Measurements from ENCODE around the gene LITAFD. TPM values are rescaled to one million over a fixed set of nuclear protein-coding genes. Genes with fewer than 3 reads are reported as not detected.
A peak's percentile ranks its signal among the peaks of the same experiment; 100 is the strongest.

Gene LITAFD
- total and polyA plus RNA-seq, 2 experiments from 2014 or later = 0.43 TPM; not detected in 1

GRCh38 chr16:8905795-8906591, 23.8 kb downstream of the LITAFD start:
- Histone ChIP-seq H3K4me3 (no peak overlapping the region), H3K27ac (no peak overlapping the region), H3K27me3 (no peaks in the 10 kb centered on the region), H3K9me3 (ENCODE audit: low read depth) (no peaks in the 10 kb centered on the region), H3K36me3 (peaks cover 59% of the 10 kb centered on the region), H3K4me1 (ENCODE audit: low read depth) (no peaks in the 10 kb centered on the region)
- no peak for DNase-seq (ENCODE audit: low read depth in 1 of 2, low spot score in 1 of 2)
- TF ChIP-seq CTCF (IDR thresholded peaks at IDR 0.05; ENCODE audit: low read depth, low read length) = peak; percentile 31

DNA sequence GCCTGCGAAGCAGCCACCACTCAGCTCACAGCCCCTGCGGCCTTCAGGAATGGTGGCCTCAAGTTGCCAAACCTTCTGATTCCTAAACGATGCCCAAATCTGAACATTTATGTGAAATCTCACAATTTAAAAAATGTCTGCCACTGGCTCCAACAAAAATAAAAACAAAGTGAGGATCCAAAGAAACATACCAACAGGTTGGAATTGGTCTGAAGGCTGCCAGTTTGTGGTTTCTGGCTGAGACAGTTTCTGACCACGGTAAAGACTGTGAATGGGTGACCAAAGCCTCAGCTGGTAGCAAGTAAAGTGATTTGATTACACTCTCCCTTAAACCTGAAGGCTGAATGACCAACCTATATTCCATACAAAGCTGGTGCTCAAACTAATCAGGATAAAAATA, 24.9 kb downstream of the LITAFD start:
- Histone ChIP-seq H3K4me1 (ENCODE audit: low read depth) (no peaks in the 10 kb centered on the region), H3K9me3 (ENCODE audit: low read depth) (no peaks in the 10 kb centered on the region), H3K27me3 (no peaks in the 10 kb centered on the region), H3K27ac (no peak overlapping the region), H3K36me3 (peaks cover 54% of the 10 kb centered on the region), H3K4me3 (no peak overlapping the region)
- TF ChIP-seq CTCF (IDR thresholded peaks at IDR 0.05; ENCODE audit: low read depth, low read length) = no peak
- no peak for DNase-seq (ENCODE audit: low read depth in 1 of 2, low spot score in 1 of 2)

DNA sequence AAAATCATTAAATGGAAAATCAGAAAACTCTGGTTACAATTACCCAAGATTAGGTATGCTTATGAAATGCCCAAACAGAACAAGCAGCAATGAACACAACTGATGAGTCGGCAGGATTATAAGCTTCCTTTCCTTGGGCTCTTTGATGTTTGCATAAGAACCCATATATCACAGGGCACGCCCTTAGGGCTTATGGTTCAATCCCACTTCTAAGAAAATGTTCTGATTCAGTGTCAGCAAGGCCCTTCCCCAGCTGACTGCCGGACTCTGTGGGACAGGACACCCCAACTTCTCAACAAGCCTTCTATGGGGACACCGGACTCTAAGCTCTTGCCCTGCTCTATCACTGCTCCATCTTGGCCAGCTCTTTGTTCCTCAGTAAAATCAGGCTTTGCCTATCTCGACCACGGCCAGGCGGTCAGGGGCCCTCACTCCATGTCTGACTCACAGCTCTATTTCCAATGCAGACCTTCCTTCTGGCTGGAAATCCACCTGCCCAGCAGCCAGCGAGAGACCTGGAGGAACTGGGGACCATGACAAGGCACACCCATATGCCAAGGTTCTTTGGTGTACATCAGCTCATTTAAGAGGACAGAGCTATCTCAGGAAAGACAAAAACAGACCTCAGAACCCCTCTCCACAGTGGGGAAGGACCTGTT, 26.8 kb downstream of the LITAFD start:
- DNase-seq (ENCODE audit: low read depth in 1 of 2, low spot score in 1 of 2) = no peak
- TF ChIP-seq CTCF (IDR thresholded peaks at IDR 0.05; ENCODE audit: low read depth, low read length) = no peak
- Histone ChIP-seq H3K27me3 (no peaks in the 10 kb centered on the region), H3K4me3 (no peak overlapping the region), H3K27ac (no peak overlapping the region), H3K4me1 (ENCODE audit: low read depth) (no peaks in the 10 kb centered on the region), H3K36me3 (peaks cover 49% of the 10 kb centered on the region), H3K9me3 (ENCODE audit: low read depth) (no peaks in the 10 kb centered on the region)

DNA sequence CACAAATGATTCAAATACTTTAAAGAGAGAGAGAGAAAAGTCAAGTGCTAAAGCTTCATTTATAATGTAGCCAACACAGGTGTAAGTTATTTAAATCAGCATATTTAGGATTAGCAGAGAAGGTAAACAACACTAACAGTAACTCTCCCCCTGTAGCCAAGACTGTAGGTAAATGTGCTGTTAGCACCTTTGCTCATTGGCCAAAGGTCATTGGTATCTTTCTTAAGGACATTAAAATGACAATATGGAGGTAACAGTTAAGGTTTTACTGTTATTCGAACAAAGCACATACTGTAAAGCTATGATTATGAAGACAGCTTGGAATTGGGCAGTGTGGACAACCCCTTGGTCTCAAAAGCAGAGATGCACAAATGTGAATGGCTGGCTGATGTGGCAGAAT, 28.7 kb downstream of the LITAFD start:
- TF ChIP-seq CTCF (IDR thresholded peaks at IDR 0.05; ENCODE audit: low read depth, low read length) = no peak
- no peak for DNase-seq (ENCODE audit: low read depth in 1 of 2, low spot score in 1 of 2)
- peaks cover 65% of the 10 kb centered on the region for H3K36me3 ChIP-seq
- no peak overlapping the region for H3K4me3 ChIP-seq
- H3K27me3 ChIP-seq = no peaks in the 10 kb centered on the region
- no peaks in the 10 kb centered on the region for H3K9me3 ChIP-seq (ENCODE audit: low read depth)
- H3K4me1 ChIP-seq (ENCODE audit: low read depth) = no peaks in the 10 kb centered on the region
- no peak overlapping the region for H3K27ac ChIP-seq

DNA sequence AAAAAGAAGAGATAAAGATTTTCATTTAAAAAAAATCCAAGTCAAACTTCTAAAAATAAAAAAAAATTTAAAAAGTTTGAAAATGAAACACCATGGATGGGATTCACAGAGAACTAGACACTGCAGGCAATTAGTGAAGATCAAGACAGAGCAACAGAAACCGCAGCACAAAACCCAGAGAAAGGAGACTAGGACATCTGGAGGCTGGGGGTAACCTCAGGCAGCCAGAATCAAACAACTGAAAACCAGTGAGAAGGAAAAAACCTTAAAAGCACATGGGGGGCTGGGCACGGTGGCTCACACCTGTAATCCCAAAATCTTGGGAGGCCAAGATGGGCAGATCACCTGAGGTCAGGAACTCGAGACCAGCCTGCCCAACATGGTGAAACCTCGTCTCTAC, 30.6 kb downstream of the LITAFD start:
- Histone ChIP-seq H3K27ac (no peak overlapping the region), H3K4me3 (no peak overlapping the region), H3K9me3 (ENCODE audit: low read depth) (no peaks in the 10 kb centered on the region), H3K4me1 (ENCODE audit: low read depth) (no peaks in the 10 kb centered on the region), H3K36me3 (peaks cover 68% of the 10 kb centered on the region), H3K27me3 (no peaks in the 10 kb centered on the region)
- TF ChIP-seq CTCF (IDR thresholded peaks at IDR 0.05; ENCODE audit: low read depth, low read length) = no peak
- no peak for DNase-seq (ENCODE audit: low read depth in 1 of 2, low spot score in 1 of 2)

Measured in cardiac muscle cell (in vitro differentiated cells and primary cell).